ENCODE data around the gene ICE2.

GRCh38 chr15:60372756-60373155 is 106.2 kb downstream of the ICE2 start:
- TF ChIP-seq POLR2A (IDR thresholded peaks at IDR 0.05) = no peak
- no peak for TF ChIP-seq CTCF (IDR thresholded peaks at IDR 0.05)

All from stomach (tissue), 4 donors.